Suprapubic skin (tissue), 4 donors: ENCODE measurements around the gene SLC6A20. TPM values are rescaled to one million over a fixed set of nuclear protein-coding genes. Genes with fewer than 3 reads are reported as not detected.
"Not testable (repeated sequence)": the region's sequence is repeated elsewhere in the genome, so short reads cannot be mapped to it uniquely, and the experiment has no call there.

Source experiments
- DNase-seq, 2 donors: peaks; one replicate each; pipeline ENCODE4 v3.0.0-alpha.2; 2019; ENCODE audit warnings: low spot score in 2 of 2
- H3K27ac ChIP-seq: fragments of 200-600 bp; sonication (generic); one replicate; pipeline ENCODE4 v1.5.1; 2019
- H3K27me3 ChIP-seq: fragments of 200-600 bp; sonication (generic); one replicate; pipeline ENCODE4 v1.5.1; 2019
- H3K36me3 ChIP-seq: fragments of 200-600 bp; sonication (generic); one replicate; pipeline ENCODE4 v1.5.1; 2019
- H3K4me1 ChIP-seq: fragments of 200-600 bp; sonication (generic); one replicate; pipeline ENCODE4 v1.5.1; 2019
- H3K4me3 ChIP-seq: fragments of 200-600 bp; sonication (generic); one replicate; pipeline ENCODE4 v1.5.1; 2019; ENCODE audit warnings: mild to moderate bottlenecking
- H3K9me3 ChIP-seq: fragments of 200-600 bp; sonication (generic); one replicate; pipeline ENCODE4 v1.5.1; 2019
- EP300 ChIP-seq: sonication (generic); formaldehyde crosslinking; IDR thresholded peaks from one replicate; pipeline ENCODE4 v1.6.1; 2017; ENCODE audit warnings: antibody characterized with exemption
- POLR2A ChIP-seq, 2 donors: fragments of 450-650 bp; IDR thresholded peaks; one replicate each; pipeline ENCODE4 v1.6.1; 2017; ENCODE audit warnings: antibody characterized with exemption in 2 of 2, mild to moderate bottlenecking in 2 of 2, moderate library complexity in 2 of 2
- POLR2AphosphoS5 ChIP-seq, 3 donors: sonication (generic); formaldehyde crosslinking; IDR thresholded peaks; one replicate each; pipeline ENCODE4 v1.6.1; 2017; ENCODE audit warnings: antibody characterized with exemption in 3 of 3
- WGBS: methylation state at CpG from one replicate; pipeline ENCODE4 v1.1.5; 2018; 5-methylcytosine and 5-hydroxymethylcytosine counted together
- total RNA-seq, 4 donors: library from RNA; depleted of rRNA; stranded (reverse); fragments of >200 nt; gene quantifications; one replicate each; pipeline ENCODE4 v1.1.0, GENCODE V29; 2016
- TF ChIP-seq, protein P1 (sequence below), 2 donors: fragments of 200-600 bp in 1 of 2; fragments of 450-650 bp in 1 of 2; sonication (generic) in 1 of 2; IDR thresholded peaks; one replicate each; pipeline ENCODE4 v1.5.1; 2016 to 2019; ENCODE audit warnings: antibody characterized with exemption in 2 of 2, mild to moderate bottlenecking in 1 of 2, moderate library complexity in 1 of 2

SLC6A20 gene
- total RNA-seq, 4 donors from 2014 or later = 0.42 TPM; not detected in 3

- WGBS = 87% methylated on average over 6 of the region's 6 CpGs
- H3K27me3 ChIP-seq = no peaks in the 10 kb centered on the region
- no peaks in the 10 kb centered on the region for H3K9me3 ChIP-seq
- H3K36me3 ChIP-seq = no peaks in the 10 kb centered on the region
- H3K4me1 ChIP-seq = no peaks in the 10 kb centered on the region
- no peak for TF ChIP-seq EP300
- TF ChIP-seq POLR2AphosphoS5 (IDR thresholded peaks at IDR 0.05) = no peak
- TF ChIP-seq, protein P1, sequence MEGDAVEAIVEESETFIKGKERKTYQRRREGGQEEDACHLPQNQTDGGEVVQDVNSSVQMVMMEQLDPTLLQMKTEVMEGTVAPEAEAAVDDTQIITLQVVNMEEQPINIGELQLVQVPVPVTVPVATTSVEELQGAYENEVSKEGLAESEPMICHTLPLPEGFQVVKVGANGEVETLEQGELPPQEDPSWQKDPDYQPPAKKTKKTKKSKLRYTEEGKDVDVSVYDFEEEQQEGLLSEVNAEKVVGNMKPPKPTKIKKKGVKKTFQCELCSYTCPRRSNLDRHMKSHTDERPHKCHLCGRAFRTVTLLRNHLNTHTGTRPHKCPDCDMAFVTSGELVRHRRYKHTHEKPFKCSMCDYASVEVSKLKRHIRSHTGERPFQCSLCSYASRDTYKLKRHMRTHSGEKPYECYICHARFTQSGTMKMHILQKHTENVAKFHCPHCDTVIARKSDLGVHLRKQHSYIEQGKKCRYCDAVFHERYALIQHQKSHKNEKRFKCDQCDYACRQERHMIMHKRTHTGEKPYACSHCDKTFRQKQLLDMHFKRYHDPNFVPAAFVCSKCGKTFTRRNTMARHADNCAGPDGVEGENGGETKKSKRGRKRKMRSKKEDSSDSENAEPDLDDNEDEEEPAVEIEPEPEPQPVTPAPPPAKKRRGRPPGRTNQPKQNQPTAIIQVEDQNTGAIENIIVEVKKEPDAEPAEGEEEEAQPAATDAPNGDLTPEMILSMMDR (IDR thresholded peaks at IDR 0.05) = no peak
- no peak for TF ChIP-seq POLR2A (IDR thresholded peaks at IDR 0.05)
- no peak overlapping the region for H3K27ac ChIP-seq
- DNase-seq = no peak
- no peak overlapping the region for H3K4me3 ChIP-seq
These were observed 40.3 kb downstream of the SLC6A20 start for GRCh38 chr3:45756055-45756454.

DNA sequence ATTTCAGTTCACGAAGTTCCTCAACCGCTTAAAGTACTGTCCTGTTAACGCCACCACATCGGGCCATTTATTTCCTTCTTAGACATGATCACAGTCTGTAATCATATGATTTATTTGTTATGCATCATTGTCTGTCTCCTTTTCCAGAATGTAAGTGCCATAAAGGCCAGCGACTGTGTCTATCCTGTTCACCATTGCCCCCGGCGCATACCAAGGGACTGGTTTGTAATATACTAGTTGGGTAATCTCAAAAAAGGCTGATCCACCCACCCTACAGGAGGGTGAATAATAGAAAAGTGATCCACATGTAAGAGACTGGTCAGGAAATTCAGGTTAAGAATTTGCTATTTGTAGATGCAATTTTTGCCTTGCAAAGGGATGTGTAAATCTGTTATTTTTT, 41.9 kb downstream of the SLC6A20 start:
- Histone ChIP-seq H3K4me1 (no peaks in the 10 kb centered on the region), H3K27me3 (no peaks in the 10 kb centered on the region), H3K27ac (no peak overlapping the region), H3K4me3 (no peak overlapping the region), H3K36me3 (no peaks in the 10 kb centered on the region), H3K9me3 (no peaks in the 10 kb centered on the region)
- no peak for TF ChIP-seq EP300
- no peak for DNase-seq
- WGBS = 94% methylated on average over 7 of the region's 7 CpGs

- H3K4me3 ChIP-seq = no peak overlapping the region
- 92% methylated on average over 3 of the region's 3 CpGs for WGBS
- no peaks in the 10 kb centered on the region for H3K9me3 ChIP-seq
These were observed 43.2 kb downstream of the SLC6A20 start for GRCh38 chr3:45753095-45753494.

DNA sequence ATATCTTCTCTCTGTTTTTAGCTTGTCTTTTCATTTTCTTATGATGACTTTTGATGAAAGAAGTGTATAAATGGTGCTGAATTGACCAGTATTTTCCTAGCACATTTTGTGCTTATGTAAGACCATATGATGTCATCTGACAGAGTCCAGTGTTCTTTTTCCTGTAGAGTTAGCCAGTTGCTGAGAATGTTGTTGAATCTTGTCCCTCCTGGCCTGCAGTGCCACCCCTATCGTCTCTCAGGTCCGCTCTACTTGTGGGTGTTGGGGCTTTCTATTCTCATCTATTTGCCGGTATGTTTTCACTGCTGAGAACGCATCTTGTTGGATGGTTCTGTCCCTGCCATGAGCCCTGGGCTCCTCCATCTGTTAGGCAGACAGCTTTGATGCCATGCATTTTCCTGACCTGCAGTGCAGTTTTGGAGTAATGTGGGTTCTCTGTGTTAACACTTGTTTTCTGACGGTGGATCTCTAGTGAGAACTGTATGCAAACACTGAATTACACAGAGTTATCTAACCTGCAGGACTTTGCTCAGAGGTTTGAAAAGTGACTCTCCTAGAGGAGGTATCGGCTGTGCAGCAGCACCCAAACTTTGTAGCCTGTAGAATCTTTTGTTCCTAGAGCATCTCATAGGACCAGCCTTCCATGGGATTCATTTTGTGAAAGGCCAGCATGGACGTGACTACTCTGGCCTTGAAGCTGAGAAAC, 44.6 kb downstream of the SLC6A20 start:
- Histone ChIP-seq H3K9me3 (no peaks in the 10 kb centered on the region), H3K36me3 (peaks cover 14% of the 10 kb centered on the region), H3K27me3 (no peaks in the 10 kb centered on the region), H3K4me1 (peaks cover 4% of the 10 kb centered on the region), H3K27ac (no peak overlapping the region), H3K4me3 (no peak overlapping the region)
- TF ChIP-seq, protein P1 (IDR thresholded peaks at IDR 0.05) = no peak
- no peak for TF ChIP-seq POLR2A (IDR thresholded peaks at IDR 0.05)
- TF ChIP-seq POLR2AphosphoS5 (IDR thresholded peaks at IDR 0.05) = no peak
- TF ChIP-seq EP300 = no peak
- no peak for DNase-seq
- 89% methylated on average over 7 of the region's 7 CpGs for WGBS

More at GRCh38 chr3:45753095-45753494, 43.2 kb downstream of the SLC6A20 start:
- Histone ChIP-seq H3K27me3 (no peaks in the 10 kb centered on the region), H3K36me3 (no peaks in the 10 kb centered on the region), H3K27ac (no peak overlapping the region), H3K4me1 (no peaks in the 10 kb centered on the region)
- TF ChIP-seq, protein P1 (IDR thresholded peaks at IDR 0.05) = no peak
- TF ChIP-seq POLR2A (IDR thresholded peaks at IDR 0.05) = no peak
- no peak for TF ChIP-seq POLR2AphosphoS5 (IDR thresholded peaks at IDR 0.05)
- TF ChIP-seq EP300 = no peak
- DNase-seq = no peak

DNA sequence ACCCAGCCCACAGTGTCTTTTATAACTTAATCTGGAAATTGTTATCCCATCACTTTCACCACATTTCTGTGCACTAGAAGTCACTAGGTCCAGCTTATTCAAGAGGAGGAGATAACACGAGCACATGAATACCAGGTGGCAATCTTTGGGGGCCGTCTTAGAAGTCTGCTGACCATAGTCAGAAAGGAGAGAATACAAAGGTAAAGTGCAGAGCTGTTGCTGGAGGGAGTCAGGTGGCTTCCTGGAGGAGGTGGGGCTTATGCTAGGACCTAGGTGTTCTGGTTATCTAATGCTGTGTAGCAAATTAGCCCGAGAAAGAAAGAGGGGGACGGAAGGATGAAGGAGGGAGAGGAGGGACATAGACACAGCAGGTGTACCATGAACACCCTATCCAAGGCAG, 46.5 kb downstream of the SLC6A20 start:
- H3K9me3 ChIP-seq = no peaks in the 10 kb centered on the region
- no peak overlapping the region for H3K4me3 ChIP-seq
- no peak overlapping the region for H3K27ac ChIP-seq
- peaks cover 32% of the 10 kb centered on the region for H3K36me3 ChIP-seq
- H3K27me3 ChIP-seq = no peaks in the 10 kb centered on the region
- WGBS = 74% methylated on average over 4 of the region's 4 CpGs
- TF ChIP-seq EP300 = no peak
- no peak for TF ChIP-seq POLR2A (IDR thresholded peaks at IDR 0.05)
- no peak for TF ChIP-seq POLR2AphosphoS5 (IDR thresholded peaks at IDR 0.05)
- TF ChIP-seq, protein P1 (IDR thresholded peaks at IDR 0.05) = no peak
- no peak for DNase-seq
- peaks cover 4% of the 10 kb centered on the region for H3K4me1 ChIP-seq

DNA sequence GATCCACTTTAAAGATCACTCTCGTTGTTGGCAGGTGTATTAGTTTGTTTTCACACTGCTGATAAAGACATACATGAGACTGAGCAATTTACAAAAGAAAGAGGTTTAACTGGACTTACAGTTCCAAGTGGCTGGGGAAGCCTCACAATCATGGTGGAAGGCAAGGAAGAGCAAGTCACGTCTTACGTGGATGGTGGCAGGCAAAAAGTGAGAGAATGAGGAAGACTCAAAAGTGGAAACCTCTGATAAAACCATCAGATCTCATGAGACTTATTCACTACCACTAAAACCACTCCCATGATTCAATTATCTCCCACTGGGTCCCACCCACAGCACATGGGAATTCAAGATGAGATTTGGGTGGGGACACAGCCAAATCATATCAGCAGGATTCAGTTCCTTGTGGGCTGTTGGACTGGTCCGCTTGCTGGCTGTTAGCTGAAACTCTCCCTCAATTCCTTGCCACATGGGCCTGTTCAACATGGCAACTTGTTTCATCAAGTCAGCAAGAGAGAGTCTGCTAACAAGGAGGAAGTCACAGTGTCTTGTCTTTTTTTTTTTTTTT, 47.2 kb downstream of the SLC6A20 start:
- not testable (repeated sequence) for H3K27ac ChIP-seq, H3K4me1 ChIP-seq, H3K4me3 ChIP-seq, H3K27me3 ChIP-seq, DNase-seq, H3K9me3 ChIP-seq
- peaks cover 37% of the 10 kb centered on the region for H3K36me3 ChIP-seq
- WGBS = 90% methylated on average over 4 of the region's 4 CpGs
